Frontal cortex (tissue), 4 donors: ENCODE measurements around the gene MAGI3. TPM values are rescaled to one million over a fixed set of nuclear protein-coding genes. Genes with fewer than 3 reads are reported as not detected.

Experiments
- DNase-seq, 2 donors: peaks; one replicate each; pipeline ENCODE4 v3.0.0; 2012; ENCODE audit warnings: low spot score in 2 of 2
- FAIRE-seq: peaks from 2 replicates; lab custom pipeline; 2012; peaks lifted over from hg19 to GRCh38; lab: Jason Lieb, UNC
- small RNA-seq: library from RNA; depleted of rRNA; stranded (forward); fragments of <200 nt; gene quantifications from one replicate; pipeline ENCODE3, GENCODE V24; 2014
- total RNA-seq: library from RNA; depleted of rRNA; stranded (reverse); fragments of >200 nt; gene quantifications from one replicate; pipeline ENCODE4 v1.2.3, GENCODE V29; 2014
- donor health status: control.
- donor health status: control.
- donor health status: control.

The MAGI3 gene
- total RNA-seq, 1 donor from 2014 or later: 31.8 TPM

DNA sequence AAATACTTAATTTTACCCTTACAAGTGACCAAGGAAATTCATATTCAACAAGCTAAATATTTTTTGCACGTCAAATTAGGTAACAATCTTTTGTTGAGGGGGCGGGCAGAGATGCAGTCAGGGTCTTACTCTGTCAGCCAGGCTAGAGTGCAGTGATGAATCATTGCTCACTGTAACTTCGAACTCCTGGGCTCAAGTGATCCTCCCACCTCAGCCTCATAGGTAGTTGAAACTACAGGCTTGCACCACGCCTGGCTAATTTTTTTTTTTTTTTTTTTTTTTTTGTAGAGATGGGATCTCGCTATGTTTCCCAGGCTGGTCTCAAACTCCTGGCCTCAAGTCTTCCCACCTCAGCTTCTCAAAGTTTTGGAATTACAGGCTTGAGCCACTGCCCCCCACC is 342.5 kb downstream of the MAGI3 start:
- DNase-seq: no peak
- no peak for FAIRE-seq

DNA sequence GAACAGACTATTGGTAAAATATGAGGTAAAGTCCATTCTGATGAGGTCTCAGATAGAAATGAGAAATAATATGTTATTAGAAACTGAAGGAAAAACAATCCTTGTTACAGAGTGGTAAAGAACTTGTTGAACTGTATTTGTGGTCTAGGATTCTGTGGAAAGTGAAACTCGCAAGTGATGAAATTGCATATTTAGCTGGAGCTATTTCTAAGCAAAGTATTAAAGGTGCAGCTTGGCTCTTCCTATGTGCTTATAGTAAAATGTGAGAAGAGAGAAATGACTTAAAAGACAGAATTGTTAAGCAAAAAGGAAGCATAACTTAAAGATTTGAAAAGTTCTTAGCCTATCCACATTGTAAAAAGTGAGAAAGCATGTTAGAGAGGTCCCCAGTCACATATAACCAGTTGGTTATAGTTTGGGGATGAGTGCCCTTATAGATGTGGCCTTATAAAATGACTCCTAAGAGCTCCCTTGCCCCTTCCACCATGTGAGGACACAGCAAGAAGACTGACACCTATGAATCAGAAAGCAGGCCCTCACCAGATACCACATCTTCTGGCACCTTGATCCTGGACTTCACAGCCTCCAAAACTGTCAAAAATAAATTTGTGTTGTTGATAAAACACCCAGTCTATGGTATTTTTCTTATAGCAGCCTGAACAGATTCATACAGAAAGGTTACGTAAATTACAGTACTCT is 344.2 kb downstream of the MAGI3 start:
- DNase-seq (no peak), FAIRE-seq (no peak)

Small RNAs within 50 kb of the gene (small RNA-seq; reads per million reads assigned to genes)
- not detected for gene MTND5P20
